Subcutaneous abdominal adipose tissue (tissue), 5 donors: ENCODE measurements around the gene GNA15.

Experiments used
- H3K27ac ChIP-seq: one replicate; pipeline ENCODE4 v1.7.0; 2013; ENCODE audit warnings: low read depth, mild to moderate bottlenecking, inconsistent platforms, low read length, moderate library complexity
- H3K27me3 ChIP-seq, 5 donors: one replicate each; pipeline ENCODE4 v1.7.0; 2013; ENCODE audit warnings: low read length in 5 of 5, inconsistent platforms in 1 of 5; ENCODE audit not compliant: control insufficient read depth in 5 of 5, insufficient read depth in 4 of 5
- H3K36me3 ChIP-seq, 5 donors: one replicate each; pipeline ENCODE4 v1.7.0; 2013; ENCODE audit warnings: low read length in 5 of 5; ENCODE audit not compliant: control insufficient read depth in 5 of 5, insufficient read depth in 5 of 5
- H3K4me1 ChIP-seq, 5 donors: one replicate each; pipeline ENCODE4 v1.7.0; 2013; ENCODE audit warnings: low read length in 5 of 5, mild to moderate bottlenecking in 3 of 5, moderate library complexity in 1 of 5; ENCODE audit not compliant: control insufficient read depth in 5 of 5, insufficient read depth in 5 of 5
- H3K4me3 ChIP-seq, 5 donors: one replicate each; pipeline ENCODE4 v1.7.0; 2013; ENCODE audit warnings: low read length in 5 of 5, low read depth in 1 of 5
- H3K9ac ChIP-seq, 5 donors: one replicate each; pipeline ENCODE4 v1.7.0; 2013; ENCODE audit warnings: low read length in 5 of 5, mild to moderate bottlenecking in 4 of 5, moderate library complexity in 3 of 5
- H3K9me3 ChIP-seq, 5 donors: one replicate each; pipeline ENCODE4 v1.7.0; 2013; ENCODE audit warnings: low read length in 5 of 5; ENCODE audit not compliant: control insufficient read depth in 5 of 5
- donor health status: healthy.
- donor health status: healthy.
- donor health status: healthy.
- donor health status: healthy.
- donor health status: healthy.

Gene GNA15

DNA sequence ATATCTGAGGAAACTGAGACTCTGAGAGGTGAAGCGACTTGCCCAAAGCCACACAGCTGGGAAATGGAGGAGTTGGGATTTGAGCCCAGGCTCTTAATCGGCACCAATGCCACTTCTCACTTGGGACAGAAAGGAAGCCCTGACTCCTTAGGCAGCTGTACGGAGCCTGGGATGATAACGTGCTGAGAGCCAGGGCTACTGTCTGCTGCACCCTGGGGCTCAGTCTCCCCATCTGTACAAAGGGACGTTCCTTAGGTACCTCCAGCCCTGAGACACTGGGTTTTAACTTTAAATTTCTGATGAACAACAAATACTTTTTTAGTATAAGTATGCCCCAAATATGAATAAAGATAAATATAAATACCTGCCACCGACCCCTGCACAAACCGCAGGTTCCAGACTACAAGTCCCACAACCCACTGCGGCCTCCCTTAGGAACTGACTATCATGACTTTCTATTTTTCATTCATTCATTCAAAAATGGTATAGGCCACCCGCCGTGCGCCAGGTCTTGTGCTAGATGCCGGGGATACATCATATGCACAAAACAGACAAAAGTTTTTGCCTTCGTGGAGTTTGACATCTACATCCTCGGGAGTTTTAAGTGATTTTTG is 49.1 kb downstream of the GNA15 start:
- peak overlapping the region; percentile 87 to 94 (median 89) for H3K4me3 ChIP-seq
- peaks cover 0 to 6% (median 0%) of the 10 kb centered on the region in 5 donors for H3K36me3 ChIP-seq
- peak overlapping the region in 3 of 5 donors; percentile 41 to 88 (median 77) for H3K9ac ChIP-seq
- no peaks in the 10 kb centered on the region for H3K27me3 ChIP-seq
- no peaks in the 10 kb centered on the region for H3K9me3 ChIP-seq
- H3K27ac ChIP-seq: peak overlapping the region; percentile 93
- peaks cover 9 to 46% (median 34%) of the 10 kb centered on the region in 5 donors for H3K4me1 ChIP-seq

DNA sequence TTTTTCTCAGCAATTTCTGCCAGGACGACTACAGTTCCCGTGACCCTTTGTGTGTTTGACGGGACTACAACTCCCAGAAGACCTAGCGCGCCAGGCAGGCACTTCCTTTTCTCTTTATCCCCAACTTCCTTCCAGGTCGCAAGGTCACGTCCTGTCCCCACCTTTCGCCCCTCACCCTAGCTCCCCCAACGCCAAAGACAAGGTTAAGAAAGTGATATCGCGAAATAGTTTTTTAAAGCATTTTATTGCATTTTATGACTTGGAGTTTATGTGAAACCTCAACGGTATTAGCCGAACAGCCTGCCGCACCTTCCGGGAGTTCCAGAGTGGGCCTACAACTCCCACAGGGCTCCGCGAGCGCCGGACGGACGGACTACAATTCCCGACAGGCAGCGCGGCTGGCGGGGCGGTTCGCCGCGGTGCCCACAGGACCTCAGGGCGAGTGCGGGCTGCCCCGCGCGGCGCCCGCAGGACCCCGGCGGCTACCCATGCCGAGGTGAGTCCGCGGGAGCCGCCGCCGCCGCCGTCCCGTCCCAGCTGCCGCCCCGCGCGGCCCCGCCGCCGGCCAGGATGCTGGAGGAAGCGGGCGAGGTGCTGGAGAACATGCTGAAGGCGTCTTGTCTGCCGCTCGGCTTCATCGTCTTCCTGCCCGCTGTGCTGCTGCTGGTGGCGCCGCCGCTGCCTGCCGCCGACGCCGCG is 49.8 kb downstream of the GNA15 start, which contains the start of gene NCLN:
TSS of gene NCLN (plus strand) at position 470 of the 699 bp plus-strand sequence. CDS start at position 571, 101 bp downstream.
- H3K36me3 ChIP-seq: peaks cover 0 to 6% (median 0%) of the 10 kb centered on the region in 5 donors
- H3K27ac ChIP-seq: peak within 1 kb of the TSS; percentile 93
- no peaks in the 10 kb centered on the region for H3K9me3 ChIP-seq
- H3K4me3 ChIP-seq: peak within 1 kb of the TSS; percentile 87 to 94 (median 89)
- peak within 1 kb of the TSS in 4 of 5 donors; percentile 85 to 90 (median 88) for H3K9ac ChIP-seq
- H3K4me1 ChIP-seq: peaks cover 9 to 40% (median 31%) of the 10 kb centered on the region in 5 donors
- H3K27me3 ChIP-seq: no peaks in the 10 kb centered on the region

DNA sequence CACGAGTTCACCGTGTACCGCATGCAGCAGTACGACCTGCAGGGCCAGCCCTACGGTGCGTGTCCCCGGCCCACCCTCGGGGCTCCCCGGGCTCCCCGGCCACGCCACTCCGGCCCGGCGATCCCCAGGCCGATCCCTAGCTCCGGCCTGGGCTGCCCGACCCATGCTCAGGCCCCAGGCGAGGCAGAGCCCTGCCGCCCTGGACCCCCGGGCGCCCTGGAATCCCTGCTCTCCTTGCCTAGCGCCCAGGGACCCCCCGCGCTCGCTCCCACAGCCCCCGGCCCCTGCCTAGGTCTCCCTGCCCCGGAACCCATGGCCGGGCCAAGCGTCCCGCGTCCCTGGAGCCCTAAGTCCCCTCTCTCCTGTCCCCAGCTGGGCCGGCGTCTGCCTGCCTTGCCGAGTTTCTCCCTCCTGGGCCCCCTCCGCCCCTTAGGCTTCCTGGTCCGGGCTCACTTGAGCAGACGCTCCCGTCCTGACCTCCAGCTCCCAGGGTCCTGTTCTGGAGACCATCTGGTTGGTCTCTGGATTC is 50.4 kb downstream of the GNA15 start:
- peak overlapping the region in 4 of 5 donors; percentile 85 to 90 (median 88) for H3K9ac ChIP-seq
- H3K36me3 ChIP-seq: peaks cover 0 to 6% (median 0%) of the 10 kb centered on the region in 5 donors
- H3K27me3 ChIP-seq: no peaks in the 10 kb centered on the region
- no peaks in the 10 kb centered on the region for H3K9me3 ChIP-seq
- H3K27ac ChIP-seq: peak overlapping the region; percentile 41
- peaks cover 9 to 36% (median 31%) of the 10 kb centered on the region in 5 donors for H3K4me1 ChIP-seq
- peak overlapping the region; percentile 65 to 94 (median 89) for H3K4me3 ChIP-seq

DNA sequence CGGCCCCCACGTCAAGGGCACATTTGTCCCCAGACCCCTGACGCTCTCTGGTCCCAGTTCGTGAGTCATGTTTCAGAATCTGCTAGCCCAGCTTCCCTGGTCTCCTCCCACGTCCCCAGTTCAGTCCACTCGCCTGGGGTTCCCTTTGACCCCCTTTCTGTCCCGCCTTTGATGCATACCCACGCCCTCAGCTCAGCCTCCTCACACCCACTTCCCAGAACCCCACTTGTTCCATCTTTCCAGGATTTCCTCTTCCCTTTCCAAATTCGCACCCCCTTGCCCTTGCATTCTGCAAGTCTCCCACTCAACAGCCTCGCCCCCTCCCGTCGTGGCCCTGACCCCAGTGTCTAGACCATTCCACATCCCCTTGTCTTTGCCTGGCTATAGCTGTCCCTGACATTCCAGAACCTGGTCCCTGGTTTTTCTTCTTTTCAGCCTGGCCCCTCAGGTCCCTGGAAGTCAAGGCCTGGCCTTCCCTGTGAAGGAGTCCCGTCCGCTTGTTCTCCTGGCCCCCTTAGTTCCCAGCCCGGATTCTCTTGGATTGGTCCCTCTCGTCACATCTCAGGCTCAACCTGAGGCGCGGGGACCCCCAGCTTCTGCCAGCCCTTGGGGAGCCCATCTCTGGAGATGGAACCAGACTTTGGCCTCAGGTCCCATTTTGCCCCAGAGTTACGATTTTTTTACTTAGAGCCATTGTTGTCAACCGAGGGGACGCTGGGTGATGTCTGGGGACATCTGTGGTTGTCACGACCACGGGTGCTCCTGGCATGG is 51.2 kb downstream of the GNA15 start:
- peaks cover 9 to 36% (median 31%) of the 10 kb centered on the region in 5 donors for H3K4me1 ChIP-seq
- no peaks in the 10 kb centered on the region for H3K9me3 ChIP-seq
- H3K36me3 ChIP-seq: peaks cover 0 to 6% (median 0%) of the 10 kb centered on the region in 5 donors
- H3K4me3 ChIP-seq: peak overlapping the region; percentile 65 to 94 (median 89)
- no peaks in the 10 kb centered on the region for H3K27me3 ChIP-seq
- peak overlapping the region in 4 of 5 donors; percentile 85 to 90 (median 88) for H3K9ac ChIP-seq
- H3K27ac ChIP-seq: no peak overlapping the region

DNA sequence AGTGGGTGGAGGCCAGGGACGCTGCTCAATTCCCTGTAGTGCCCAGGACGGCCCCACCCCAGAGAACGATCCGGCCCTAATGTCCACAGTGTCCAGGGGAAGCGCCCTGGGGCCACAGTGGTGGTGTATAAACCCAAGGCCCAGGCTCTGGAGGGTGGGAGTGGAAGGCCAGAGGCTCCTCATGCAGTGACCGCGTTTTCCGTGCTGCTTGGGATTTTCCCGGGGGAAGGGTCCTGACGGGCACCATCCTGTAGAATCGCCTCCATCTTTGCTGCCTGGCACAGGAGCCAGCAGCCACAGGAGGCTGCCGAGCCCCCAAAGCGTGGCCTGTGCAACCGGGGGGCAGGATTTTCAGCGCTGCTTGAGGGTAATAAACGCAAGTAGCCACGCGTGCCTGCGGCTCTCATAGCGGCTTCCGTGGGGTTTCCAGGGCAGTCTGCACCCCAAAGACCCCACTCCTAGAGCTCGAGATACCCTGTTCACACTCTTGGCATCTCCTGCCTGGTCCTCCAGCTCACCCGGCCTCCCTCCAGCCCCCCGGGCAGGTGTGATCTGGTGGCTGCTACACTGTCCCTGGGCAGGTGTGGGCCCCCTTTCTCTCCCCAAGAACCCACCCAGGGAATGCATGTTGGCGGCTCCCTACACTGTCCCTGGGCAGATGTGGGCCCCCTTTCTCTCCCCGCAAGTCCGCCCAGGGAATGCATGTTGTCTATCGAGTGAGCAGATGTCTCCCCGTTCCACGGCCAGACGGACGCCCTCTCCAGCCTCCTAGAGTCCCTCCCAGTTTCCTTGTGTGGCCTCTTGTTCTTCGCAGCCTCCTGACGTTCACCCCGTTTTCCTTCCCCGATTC is 52.1 kb downstream of the GNA15 start:
- Histone ChIP-seq H3K9ac (peak overlapping the region in 4 of 5 donors; percentile 11 to 90 (median 50)), H3K27me3 (no peaks in the 10 kb centered on the region), H3K27ac (no peak overlapping the region), H3K9me3 (no peaks in the 10 kb centered on the region), H3K36me3 (peaks cover 0 to 8% (median 3%) of the 10 kb centered on the region in 5 donors), H3K4me3 (no peak overlapping the region), H3K4me1 (peaks cover 9 to 36% (median 31%) of the 10 kb centered on the region in 5 donors)

DNA sequence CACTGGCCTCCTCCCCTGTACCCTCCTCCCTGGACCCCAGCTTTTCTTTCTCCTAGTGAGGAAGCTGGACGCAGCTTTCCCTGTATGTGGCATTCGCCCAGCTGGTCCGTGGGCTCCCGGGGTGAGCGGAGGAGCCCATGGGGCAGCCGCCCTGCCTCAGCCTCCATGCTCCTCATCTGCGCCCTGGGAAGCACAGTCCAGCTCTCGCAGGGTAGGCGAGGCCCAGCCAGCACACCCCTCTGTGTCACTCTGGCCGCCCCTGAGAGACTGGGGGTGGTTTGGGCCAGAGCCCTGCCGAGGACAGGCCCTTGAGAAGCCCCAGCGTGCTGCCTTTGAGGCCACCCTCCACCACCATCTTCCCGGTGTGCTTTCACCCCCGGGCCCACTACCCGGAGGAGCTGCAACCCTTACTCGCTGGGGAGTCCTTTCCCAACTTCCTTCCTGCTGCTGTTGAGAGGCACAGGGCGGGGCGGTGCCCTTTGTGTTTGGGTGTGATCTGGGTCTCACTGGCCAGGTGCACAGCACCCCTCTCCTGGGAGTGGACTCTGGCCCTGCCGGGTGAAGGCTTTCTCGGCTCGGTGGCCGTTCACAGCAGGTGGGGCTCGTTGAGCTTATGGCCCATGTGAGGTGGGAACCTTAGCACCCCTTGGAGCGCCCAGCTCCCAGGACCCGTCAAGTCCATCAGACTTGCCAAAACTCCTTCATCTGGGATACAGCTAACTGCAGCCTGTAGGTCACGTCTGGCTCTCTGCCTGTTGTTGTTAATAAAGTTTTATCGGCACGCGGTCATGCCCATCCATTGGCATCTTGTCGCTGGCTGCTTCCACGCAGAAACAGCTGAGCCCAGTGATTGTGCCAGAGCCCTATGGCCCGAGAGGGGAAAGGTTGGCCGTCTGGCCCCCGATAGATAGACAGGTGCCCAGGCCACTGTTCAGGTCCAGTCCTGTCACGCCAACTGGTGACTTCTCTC is 53.1 kb downstream of the GNA15 start:
- no peak overlapping the region for H3K4me3 ChIP-seq
- peaks cover 0 to 17% (median 11%) of the 10 kb centered on the region in 5 donors for H3K36me3 ChIP-seq
- no peaks in the 10 kb centered on the region for H3K27me3 ChIP-seq
- peak overlapping the region in 1 of 5 donors; percentile 11 for H3K9ac ChIP-seq
- H3K4me1 ChIP-seq: peaks cover 9 to 36% (median 31%) of the 10 kb centered on the region in 5 donors
- H3K9me3 ChIP-seq: no peaks in the 10 kb centered on the region
- H3K27ac ChIP-seq: no peak overlapping the region

DNA sequence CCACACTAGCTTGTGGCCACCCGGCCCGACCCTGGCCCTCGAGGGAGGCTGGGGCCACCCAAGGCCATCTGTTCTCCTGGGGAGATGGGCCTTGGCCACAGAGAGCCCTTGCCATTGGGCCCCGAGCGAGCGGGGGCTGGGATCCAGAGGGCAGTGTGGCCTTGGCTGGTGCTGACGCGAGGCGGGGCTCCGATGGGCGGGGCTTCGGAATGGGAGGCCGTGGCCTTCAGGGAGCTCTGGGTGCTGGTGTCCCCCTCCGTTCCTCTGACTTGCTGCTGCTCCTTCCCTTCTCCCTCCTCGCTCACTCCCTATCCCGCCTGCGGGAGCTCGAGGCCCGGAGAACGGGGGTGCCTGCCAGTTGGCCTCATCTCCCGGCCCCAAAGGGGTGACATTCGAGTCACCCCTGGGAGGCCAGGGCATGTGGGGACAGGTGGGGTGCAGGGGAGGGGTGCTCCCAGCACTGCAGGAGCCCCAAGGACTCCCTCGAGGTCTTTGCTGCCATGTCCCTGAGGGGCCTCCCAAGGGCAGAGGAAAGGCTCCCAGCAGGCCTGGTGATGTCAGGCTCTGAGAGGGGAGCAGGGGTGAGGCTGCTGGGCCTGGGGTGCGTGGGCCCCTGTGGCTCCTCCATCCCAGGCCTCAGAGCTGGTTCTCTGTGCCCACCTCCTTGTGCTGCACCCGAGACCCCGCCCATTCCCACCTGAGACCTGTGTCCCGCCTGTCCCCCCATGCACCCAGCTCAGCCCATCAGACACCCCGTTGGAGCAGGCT is 54.1 kb downstream of the GNA15 start:
- Histone ChIP-seq H3K27ac (no peak overlapping the region), H3K9ac (no peak overlapping the region), H3K36me3 (peaks cover 0 to 17% (median 11%) of the 10 kb centered on the region in 5 donors), H3K4me1 (peaks cover 9 to 32% (median 27%) of the 10 kb centered on the region in 5 donors), H3K27me3 (no peaks in the 10 kb centered on the region), H3K9me3 (no peaks in the 10 kb centered on the region), H3K4me3 (no peak overlapping the region)

DNA sequence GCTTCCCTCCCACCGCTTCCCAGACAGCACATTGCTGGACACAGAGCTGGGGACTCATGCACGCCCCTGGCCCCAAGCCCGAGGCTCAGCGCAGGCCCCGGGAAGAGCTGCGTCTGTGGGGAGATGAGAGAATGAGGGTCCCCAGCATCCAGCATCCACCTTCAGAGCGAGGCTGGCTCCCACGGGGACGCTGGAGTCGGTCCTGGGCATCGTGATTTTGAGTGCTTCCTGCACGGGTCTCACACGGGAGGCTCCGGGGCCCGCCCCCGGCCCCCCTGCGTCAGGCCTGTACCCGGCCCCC is 54.6 kb downstream of the GNA15 start:
- Histone ChIP-seq H3K36me3 (peaks cover 0 to 17% (median 11%) of the 10 kb centered on the region in 5 donors), H3K9me3 (no peaks in the 10 kb centered on the region), H3K9ac (no peak overlapping the region), H3K27ac (no peak overlapping the region), H3K27me3 (no peaks in the 10 kb centered on the region), H3K4me3 (no peak overlapping the region), H3K4me1 (peaks cover 9 to 28% (median 23%) of the 10 kb centered on the region in 5 donors)
